Dermis microvascular lymphatic vessel endothelial cell (primary cell): ENCODE results near the gene CTSA. TPM values are rescaled to one million over a fixed set of nuclear protein-coding genes. Genes with fewer than 3 reads are reported as not detected.
"Not testable (repeated sequence)": the region's sequence is repeated elsewhere in the genome, so short reads cannot be mapped to it uniquely, and the experiment has no call there.

Source experiments
- DNase-seq, 2 donors: peaks; one replicate each; pipeline versions ENCODE4 v3.0.0 to v3.0.0-alpha.2; 2010; ENCODE audit warnings: low read depth in 2 of 2
- total RNA-seq: library from RNA; depleted of rRNA; stranded (reverse); fragments of >200 nt; gene quantifications from 2 replicates; pipeline ENCODE4 v1.2.1, GENCODE V29; 2014

Gene CTSA
- total RNA-seq, 1 donor from 2014 or later = 29.4 TPM

DNA sequence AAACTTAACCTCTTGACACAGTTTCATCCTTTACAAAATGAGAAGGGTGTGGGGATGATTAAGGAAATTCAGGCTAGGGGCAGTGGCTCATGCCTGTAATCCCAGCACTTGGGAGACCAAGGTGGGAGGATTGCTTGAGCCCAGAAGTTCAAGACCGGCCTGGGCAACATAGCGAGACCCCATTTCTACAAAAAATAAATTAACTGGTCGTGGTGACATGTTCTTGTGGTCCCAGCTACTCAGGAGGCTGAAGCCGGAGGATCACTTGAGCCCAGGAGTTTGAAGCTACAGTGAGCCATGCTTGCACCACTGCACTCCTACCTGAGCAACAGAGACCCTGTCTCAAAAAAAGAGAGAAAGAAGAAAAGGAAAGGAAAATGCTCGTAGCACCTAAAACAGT, 24.7 kb upstream of the CTSA start:
- no peak for DNase-seq

- no peak for DNase-seq
Measured at GRCh38 chr20:45867136-45867818, 23.9 kb upstream of the CTSA start.

GRCh38 chr20:45867819-45868176, 23.3 kb upstream of the CTSA start:
- no peak for DNase-seq

GRCh38 chr20:45872626-45873025, 18.5 kb upstream of the CTSA start:
- DNase-seq = peak in 1 of 2 donors; percentile 33

DNA sequence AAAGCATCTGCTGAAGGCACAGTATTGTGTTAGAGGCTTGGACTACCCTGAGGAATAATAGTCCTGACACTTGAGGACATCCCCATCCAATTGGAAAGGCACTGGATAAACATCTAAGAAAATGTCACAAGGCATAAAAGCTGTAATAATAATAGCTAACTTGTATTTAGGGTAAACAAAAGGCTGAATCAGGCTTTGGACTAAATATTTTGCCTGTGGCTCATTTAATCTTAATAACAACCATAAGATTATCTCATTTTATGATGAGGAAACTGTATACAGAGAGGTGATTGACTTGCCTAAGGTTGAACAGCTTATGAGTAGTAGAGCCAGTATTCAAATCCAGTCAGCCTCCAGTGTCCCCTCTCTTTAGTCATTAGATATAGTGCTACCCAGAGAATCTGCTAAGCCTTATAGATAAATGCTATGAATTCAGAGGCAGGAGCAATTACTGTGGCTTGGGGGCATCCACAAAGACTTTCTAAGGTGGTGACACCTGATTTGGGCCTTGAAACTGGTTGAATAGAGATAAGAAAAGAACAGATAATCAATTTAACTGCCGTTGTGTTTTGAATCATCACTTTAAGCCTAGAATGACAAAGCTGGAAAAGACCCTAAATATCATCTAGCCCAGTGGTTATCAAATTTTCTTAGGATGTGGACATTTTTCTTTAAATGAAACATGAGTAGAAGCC, 17.6 kb upstream of the CTSA start:
- no peak for DNase-seq

DNA sequence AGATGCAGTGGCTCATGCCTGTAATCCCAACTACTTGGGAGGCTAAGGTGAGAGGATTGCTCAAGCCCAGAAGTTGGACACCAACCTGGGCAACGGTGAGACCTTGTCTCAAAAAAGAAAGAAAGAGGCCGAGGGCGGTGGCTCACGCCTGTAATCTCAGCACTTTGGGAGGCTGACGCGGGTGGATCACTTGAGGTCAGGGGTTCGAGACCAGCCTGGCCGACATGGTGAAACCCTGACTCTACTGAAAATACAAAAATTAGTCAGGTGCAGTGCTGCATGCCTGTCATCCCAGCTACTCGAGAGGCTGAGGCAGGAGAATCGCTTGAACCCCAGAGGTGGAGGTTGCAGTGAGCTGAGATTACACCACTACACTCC, 17.0 kb upstream of the CTSA start:
- DNase-seq = not testable (repeated sequence)

DNA sequence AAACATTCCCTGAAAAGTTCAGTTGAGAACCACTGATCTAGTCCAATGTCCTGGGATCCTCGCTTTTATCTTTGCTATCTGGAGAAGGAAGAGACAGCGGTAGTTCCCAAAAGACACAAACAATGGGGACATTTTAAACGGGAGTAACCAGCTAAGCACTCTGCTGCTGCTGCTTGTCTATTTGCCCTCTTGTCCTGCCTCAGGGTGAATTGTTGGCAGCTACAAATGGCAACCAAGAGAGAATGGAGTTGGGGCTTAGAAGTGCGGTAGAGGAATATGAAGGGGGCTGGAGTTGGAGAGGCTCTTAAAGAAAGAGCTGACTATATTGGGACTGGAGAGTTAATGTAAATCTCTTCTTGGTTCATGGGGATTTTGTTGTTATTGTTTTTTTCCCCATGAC, 16.6 kb upstream of the CTSA start:
- no peak for DNase-seq

- no peak for DNase-seq
Measured at GRCh38 chr20:45878076-45878761, 12.9 kb upstream of the CTSA start.

DNA sequence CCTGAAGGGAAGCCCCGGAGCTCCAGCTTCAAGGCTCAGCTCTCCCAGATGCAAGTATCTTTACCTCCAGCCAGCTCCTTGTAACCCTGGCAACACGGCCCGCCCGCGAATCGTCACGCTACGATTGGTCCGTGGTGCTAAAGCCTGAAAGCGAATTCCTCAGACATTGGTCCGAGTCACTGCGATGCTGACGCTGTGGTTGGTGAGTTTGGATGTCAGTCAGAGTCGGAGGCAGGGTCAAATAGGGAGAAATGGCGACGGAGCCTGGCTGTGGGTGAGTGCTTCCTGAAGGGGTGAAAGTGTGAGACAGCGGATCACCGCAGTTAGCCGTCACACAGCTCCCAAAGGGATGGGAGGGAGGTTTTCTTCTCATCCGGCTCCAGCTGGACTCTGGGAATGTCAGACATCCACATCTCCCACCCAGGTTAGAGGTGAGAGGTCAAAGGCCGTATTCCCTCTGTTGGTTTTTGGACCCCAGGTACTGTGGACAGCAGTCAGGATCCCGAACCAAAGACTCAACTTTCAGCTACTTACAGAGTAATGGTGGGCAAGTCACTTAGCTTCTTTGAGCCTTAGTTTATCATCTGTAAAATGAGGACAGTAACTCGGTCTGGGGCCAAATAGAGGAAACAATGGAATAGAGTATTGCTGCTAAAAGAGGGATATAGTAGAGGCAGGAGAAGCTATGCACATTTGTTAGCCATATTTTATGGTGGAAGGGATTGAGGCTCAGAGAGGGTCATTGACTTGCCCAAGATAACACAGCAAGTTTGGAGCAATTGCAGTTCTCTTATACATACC, 9.9 kb upstream of the CTSA start, which contains the start of gene ZSWIM1:
Gene ZSWIM1 (plus strand): TSS at position 240 of the 801 bp plus-strand sequence. CDS start 1,366 bp downstream, outside the sequence.
- DNase-seq = peak; percentile 99

- no peak for DNase-seq
Measured at GRCh38 chr20:45882469-45883099, 8.6 kb upstream of the CTSA start.

GRCh38 chr20:45883100-45883469, 8.1 kb upstream of the CTSA start:
- no peak for DNase-seq

GRCh38 chr20:45886590-45887345, 4.4 kb upstream of the CTSA start:
- no peak for DNase-seq

GRCh38 chr20:45887346-45887715, 3.8 kb upstream of the CTSA start, which contains the start of gene SPATA25:
SPATA25 (minus strand) TSS chr20:45887622; CDS start chr20:45887590, 32 bp downstream.
- no peak for DNase-seq

DNA sequence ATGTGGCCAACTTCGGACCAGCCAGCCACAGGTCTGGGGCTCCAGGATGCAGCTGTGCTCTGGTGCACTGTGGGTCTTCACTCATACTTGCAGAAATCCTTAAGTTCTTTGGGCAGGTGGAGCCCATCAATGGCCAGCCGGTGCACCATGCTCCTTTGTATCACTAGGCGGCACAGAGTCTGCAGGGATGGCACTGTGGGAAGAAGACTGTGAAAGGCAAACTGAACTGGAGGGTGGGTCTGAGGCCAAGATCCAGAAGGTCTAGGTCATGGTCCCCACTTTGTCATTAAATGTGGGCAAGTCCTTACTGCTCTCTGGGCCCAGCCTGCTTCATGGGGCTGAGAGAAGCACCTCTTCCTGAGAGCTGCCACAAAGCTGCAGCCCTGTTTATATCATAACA, 2.5 kb upstream of the CTSA start:
- DNase-seq = no peak

GRCh38 chr20:45890077-45890984, 804 bp upstream of the CTSA start:
- DNase-seq = peak; percentile 82 to 93

- DNase-seq = peak in 1 of 2 donors; percentile 25
Measured at GRCh38 chr20:45892049-45892825, 1.1 kb downstream of the CTSA start.

GRCh38 chr20:45892828-45893500, 1.8 kb downstream of the CTSA start:
- DNase-seq = no peak

GRCh38 chr20:45893831-45894230, 2.7 kb downstream of the CTSA start:
- no peak for DNase-seq
